DLD1 (cell line): ENCODE data around the gene KCNQ4.

Source experiments
- in situ Hi-C: cut with HindIII; loops from 2 replicates; pipeline ENCODE4 v1.10.0; 2017; ENCODE audit warnings: low sequenced_read_pairs

KCNQ4 gene

DNA sequence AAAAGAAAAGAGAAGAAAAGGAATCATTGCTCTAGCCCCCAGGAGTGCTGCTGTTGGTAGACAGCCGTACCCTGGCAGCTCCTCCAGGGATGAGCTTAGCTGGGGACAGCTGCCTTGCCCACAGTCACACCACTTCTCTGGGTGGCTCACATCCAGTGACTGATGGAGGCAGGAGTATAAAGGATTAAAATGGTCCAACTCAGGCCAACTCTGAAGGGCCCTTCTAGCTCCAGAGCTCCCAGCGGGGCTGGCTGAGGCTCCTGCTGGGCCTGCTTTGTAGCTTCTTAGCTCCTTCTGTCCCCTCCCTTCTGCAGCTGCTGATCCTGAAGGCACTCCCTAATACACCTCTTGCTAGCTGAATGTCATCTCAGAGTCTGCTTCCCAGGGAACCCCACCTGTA lies 74.2 kb downstream of the KCNQ4 start:
- in situ Hi-C loops: no loop called here

GRCh38 chr1:40858856-40859416 lies 75.3 kb downstream of the KCNQ4 start:
- in situ Hi-C loops: no loop called here

DNA sequence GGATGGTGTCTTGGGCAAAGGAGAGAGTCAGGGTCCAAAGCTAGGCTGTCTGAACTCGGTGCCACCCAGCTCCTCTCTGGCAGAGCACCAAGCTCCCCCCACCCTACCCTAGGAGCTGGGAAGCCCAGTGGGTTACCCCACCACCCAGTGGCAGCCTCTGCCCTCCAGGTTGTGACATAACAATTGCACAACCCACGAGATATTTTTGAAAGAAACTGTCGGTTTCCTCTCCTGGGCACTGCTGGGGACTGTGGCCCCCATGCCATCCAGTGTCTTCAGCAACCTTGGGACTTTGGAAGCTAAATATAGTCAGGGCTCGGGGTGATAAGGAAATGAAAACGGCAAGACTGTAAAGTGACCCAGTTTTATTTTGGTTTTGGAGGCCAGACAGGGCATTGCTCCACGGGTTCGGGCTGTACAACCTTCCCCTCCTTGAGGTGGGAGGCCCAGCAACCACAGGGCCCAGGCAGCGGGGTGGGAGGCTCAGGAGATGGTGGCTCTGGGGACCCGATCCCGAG lies 77.2 kb downstream of the KCNQ4 start:
- in situ Hi-C loops: no loop called here

DNA sequence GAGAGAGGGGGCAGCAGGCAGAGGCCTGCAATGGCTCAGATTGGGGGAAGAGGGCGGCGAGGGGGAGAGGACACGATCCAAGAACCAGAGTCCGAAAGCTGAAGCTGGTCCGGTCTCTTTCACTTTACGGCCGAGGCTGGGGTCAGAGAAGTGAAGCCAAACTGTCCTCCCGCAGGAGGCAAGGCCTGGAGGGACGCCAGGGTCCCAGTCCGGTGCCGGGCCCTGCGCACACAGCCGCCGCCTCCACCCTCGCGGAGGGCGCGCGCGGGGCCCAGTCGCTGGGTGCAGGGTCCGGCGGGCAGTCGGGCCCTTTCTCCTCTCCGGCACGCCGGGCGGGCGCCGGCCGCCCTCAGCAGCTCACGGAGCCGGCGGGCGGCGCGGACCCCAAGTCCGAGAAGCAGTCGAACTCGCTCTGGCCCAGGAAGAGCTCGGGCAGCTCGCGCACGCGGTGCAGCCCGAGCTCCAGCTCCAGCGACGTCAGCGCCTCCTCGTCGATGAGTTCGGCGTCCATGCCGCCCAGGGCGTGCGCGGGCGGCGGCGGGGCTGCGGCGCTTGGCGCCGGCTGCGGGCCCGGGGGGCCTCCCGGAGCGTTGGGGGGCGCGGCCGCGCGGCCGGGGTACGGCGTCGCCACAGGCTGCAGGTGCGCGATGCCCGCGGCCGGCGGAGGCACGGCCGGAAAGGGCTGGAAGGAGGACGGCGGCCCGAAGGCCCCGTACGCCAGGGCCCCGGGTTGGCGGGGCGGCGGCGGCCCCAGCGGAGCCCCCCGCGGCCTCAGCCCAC lies 77.8 kb downstream of the KCNQ4 start:
- in situ Hi-C loops: no loop called here

DNA sequence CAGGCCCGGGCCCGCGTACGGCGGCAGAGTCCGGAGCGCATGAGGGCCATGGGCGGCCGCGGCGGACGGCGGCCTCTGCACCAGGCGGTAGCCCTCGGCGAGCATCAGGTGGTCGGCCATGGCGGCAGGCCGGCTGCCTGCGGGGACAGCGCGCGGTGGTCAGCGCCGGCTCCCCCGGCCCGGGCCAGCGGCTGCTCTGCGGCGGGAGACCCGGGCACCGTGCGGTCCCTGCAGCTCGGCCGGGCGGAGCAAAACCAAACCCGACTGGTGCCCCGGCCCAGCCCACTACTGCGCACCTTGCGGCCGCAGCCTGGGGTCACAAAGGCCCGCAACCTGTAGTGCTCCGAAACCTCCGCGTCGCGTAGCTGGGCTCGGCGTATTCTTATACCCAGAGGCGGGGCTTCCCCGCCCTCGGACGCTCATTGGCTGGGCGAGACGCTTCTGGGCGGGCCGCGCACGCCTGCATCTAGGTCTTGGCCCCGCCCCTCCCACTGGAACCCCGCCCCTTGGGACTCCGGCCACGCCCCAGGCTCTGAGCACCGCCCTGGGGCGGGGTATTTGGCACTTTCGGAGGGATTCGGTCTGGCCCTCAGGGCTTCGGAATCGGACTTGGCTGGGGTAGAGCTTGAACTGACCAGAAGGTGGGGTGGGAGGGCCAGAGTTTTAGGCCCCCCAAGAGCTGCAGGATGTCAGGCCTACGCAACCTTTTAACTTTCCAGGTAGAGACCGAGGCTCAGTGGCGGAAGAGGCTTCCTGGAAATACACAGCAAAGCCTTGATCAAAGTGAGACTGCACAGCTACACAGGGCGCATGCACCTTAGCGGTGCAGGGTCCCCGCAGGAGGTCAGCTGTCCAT lies 78.6 kb downstream of the KCNQ4 start, which contains the start of gene CITED4:
TSS of gene CITED4 (minus strand) at position 356 of the 856 bp plus-strand sequence. CDS start at position 120, 236 bp downstream.
- in situ Hi-C loops: no loop called here

DNA sequence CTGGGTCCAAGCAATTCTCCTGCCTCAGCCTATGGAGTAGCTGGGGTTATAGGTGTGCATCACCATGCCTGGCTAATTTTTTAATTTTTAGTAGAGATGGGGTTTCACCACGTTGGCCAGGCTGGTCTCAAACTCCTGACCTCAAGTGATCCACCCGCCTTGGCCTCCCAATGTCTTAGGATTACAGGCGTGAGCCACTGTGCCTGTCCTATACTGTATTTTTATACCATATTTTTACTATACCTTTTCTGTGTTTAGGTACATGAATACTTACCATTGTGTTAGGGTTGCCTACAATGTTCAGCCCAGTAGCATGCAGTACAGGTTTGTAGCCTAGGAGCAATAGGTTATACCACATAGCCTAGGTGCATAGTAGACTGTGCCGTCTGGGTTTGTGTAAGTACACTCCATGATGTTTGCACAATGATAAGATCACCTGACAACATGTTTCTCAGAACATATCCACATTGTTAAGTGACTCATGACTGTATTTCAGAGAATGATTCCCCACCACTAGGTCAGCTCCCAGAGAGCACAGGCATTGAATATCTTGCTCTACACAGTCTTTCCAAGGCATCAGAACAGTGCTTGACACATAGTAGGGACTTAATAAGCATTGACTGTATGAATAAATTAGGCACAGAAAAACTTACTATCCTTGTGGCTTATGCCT lies 84.6 kb downstream of the KCNQ4 start:
- in situ Hi-C loops: no loop called here

GRCh38 chr1:40870135-40870728 lies 86.6 kb downstream of the KCNQ4 start:
- in situ Hi-C loops: no loop called here

DNA sequence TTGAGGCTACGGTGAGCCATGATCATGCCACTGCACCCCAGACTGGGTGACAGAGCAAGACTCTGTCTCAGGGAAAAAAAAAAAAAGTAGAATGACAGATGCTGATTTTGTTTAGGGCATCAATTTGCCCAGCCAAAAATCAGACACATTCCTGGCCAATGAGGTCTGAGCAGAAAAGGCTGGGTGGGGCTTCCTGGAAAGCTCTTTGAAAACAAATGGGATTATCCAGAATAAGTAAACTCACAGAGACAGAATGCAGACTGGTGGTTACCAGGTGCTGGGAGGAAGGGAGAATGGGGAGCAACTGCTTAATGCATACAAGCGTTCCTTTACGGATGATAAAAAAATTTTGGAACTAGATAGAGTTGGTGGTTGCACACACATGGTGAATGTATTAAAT lies 88.7 kb downstream of the KCNQ4 start:
- in situ Hi-C loops: no loop called here

- in situ Hi-C loops: no loop called here
These were observed 90.4 kb downstream of the KCNQ4 start for GRCh38 chr1:40873863-40874472.

DNA sequence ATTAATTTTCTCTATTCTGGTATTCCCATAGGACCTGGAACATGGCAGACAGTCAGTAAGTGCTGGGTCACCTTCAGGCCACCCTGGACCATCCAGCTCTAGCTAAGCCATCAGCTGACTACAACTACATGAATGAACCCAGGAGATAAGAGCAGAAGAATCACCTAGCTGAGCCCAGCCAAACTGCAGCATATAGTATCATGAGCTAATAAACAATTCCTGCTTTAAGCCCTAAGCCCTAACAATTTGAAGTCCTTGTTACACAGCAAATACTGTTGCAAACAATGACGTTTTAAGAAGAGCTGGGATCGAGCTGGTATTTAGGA lies 92.8 kb downstream of the KCNQ4 start:
- in situ Hi-C loops: no loop called here

DNA sequence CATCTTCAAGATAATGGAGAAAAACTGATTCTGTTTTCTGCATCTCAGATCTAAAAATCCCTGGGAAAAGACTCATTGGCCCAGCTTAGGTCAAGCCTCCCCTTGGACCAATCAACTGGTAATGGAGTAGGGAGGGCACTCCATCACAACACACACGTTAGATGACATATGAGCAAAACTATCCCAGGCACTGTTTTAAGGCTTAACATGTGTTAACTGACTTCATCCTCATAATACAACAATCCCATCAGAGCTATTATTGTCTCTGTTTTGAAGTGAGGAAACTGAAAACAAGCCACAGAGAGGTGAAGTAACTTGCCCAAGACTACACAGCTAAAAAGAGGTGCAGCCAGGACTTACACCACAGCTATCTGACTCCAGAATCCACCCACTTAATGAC lies 93.3 kb downstream of the KCNQ4 start:
- in situ Hi-C loops: no loop called here

- in situ Hi-C loops: no loop called here
These were observed 94.1 kb downstream of the KCNQ4 start for GRCh38 chr1:40877698-40878097.

DNA sequence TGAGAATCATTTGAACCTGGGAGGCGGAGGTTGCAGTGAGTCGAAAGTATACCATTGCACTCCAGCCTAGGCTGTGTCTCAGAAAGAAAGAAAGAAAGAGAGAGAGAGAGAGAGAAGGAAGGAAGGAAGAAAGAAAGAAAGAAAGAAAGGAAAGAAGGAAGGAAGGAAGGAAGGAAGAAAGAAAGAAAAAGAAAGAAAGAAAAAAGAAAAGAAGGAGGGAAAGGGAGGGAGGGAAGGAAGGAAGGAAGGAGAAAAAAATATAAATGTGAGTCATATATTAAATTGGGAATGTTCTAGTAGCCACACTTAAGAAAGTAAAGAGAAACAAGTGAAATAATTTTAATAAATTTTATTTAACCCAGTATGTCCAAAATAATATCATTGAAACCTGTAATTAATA lies 95.3 kb downstream of the KCNQ4 start:
- in situ Hi-C loops: no loop called here

- in situ Hi-C loops: no loop called here
These were observed 96.0 kb downstream of the KCNQ4 start for GRCh38 chr1:40879482-40880175.

- in situ Hi-C loops: no loop called here
These were observed 97.4 kb downstream of the KCNQ4 start for GRCh38 chr1:40880813-40881549.

DNA sequence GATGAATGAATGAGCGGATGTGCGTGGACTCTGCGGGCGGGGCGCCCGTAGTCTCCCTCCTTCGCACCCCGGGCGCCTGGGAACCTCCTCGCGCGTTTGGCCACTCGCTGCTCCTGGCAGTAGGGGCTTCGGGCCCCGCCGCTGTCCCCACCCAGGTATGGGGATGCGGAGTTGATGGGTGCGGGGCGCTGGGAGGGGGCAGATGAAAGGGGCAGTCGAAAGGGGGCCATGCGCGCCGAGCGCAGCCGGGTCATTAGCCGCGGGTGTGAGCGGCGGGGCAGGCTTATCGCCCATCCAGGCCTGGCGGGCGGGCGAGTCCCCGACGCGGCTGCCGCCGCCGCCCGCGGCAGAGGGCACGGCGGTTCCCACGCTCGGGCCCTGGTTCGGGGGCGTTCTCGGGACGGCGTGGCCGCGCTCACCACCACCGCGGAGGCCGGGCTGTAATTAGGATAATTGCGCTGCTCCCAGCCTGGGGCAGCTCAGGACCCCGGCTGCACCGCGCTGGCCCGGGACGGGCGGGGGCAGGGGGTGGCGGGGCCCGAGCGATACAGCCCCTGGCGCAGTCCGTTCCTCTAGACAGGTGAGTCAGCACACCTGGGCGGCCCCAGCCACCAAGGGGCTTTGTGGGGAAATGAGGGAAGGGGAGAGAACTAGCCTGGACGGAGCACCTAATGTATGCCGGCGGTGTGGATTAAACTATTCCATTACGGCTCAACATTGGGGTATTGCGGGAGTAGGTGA lies 100.6 kb downstream of the KCNQ4 start:
- in situ Hi-C loops: no loop called here

- in situ Hi-C loops: no loop called here
These were observed 102.9 kb downstream of the KCNQ4 start for GRCh38 chr1:40886318-40887011.

GRCh38 chr1:40887012-40887378 lies 103.4 kb downstream of the KCNQ4 start:
- in situ Hi-C loops: no loop called here
